Natural killer cell (primary cell): Measurements from ENCODE around the gene MTRF1. TPM values are rescaled to one million over a fixed set of nuclear protein-coding genes. Genes with fewer than 3 reads are reported as not detected.
"Not testable (repeated sequence)": the region's sequence is repeated elsewhere in the genome, so short reads cannot be mapped to it uniquely, and the experiment has no call there.

Experiments used
- ATAC-seq, 3 donors: fragments of 150-1000 bp in 2 of 3; fragments of 200-7000 bp in 1 of 3; cut with Tn5 transposase; 1 replicate in 1 of 3; 2 replicates in 2 of 3; pipeline ENCODE4 v1.10.0; 2021; ENCODE audit warnings: mild to moderate bottlenecking in 2 of 3, moderate library complexity in 2 of 3
- DNase-seq, 2 donors: peaks; one replicate each; pipeline versions ENCODE4 v3.0.0 to v3.0.0-alpha.2; 2013 to 2021; ENCODE audit warnings: mixed read lengths in 1 of 2
- H3K27ac ChIP-seq: one replicate; pipeline ENCODE4 v1.5.1; 2013; ENCODE audit warnings: mild to moderate bottlenecking, low read length
- H3K27me3 ChIP-seq: one replicate; pipeline ENCODE4 v1.6.1; 2013; ENCODE audit warnings: low read length; ENCODE audit not compliant: control insufficient read depth, insufficient read depth
- H3K36me3 ChIP-seq: one replicate; pipeline ENCODE4 v1.6.1; 2013; ENCODE audit warnings: low read length; ENCODE audit not compliant: control insufficient read depth, insufficient read depth
- H3K4me1 ChIP-seq: one replicate; pipeline ENCODE4 v1.6.1; 2013; ENCODE audit warnings: low read length; ENCODE audit not compliant: control insufficient read depth, insufficient read depth
- H3K4me3 ChIP-seq: one replicate; pipeline ENCODE4 v1.5.1; 2013; ENCODE audit warnings: low read length
- H3K9me3 ChIP-seq: one replicate; pipeline ENCODE4 v1.6.1; 2013; ENCODE audit warnings: low read length; ENCODE audit not compliant: control insufficient read depth, insufficient read depth
- H3K27ac Mint-ChIP-seq, 2 donors: one replicate each; pipeline ENCODE4 v1.8.0; 2022; ENCODE audit warnings: mild to moderate bottlenecking in 2 of 2, mixed read lengths in 2 of 2, moderate library complexity in 1 of 2
- H3K27me3 Mint-ChIP-seq, 2 donors: one replicate each; pipeline ENCODE4 v1.8.0; 2022; ENCODE audit warnings: low read depth in 2 of 2, mixed read lengths in 2 of 2
- H3K36me3 Mint-ChIP-seq: one replicate; pipeline ENCODE4 v1.8.0; 2022; ENCODE audit warnings: mixed read lengths
- H3K4me1 Mint-ChIP-seq, 2 donors: one replicate each; pipeline ENCODE4 v1.8.0; 2022; ENCODE audit warnings: mixed read lengths in 2 of 2
- H3K4me3 Mint-ChIP-seq: one replicate; pipeline ENCODE4 v1.8.0; 2022; ENCODE audit warnings: mild to moderate bottlenecking, moderate library complexity, mixed read lengths
- H3K9me3 Mint-ChIP-seq, 2 donors: one replicate each; pipeline ENCODE4 v1.8.0; 2022; ENCODE audit warnings: mixed read lengths in 2 of 2
- CTCF ChIP-seq: fragments of 200-600 bp; IDR thresholded peaks from one replicate; pipeline ENCODE4 v1.8.0; 2022; ENCODE audit warnings: antibody characterized with exemption
- WGBS: methylation state at CpG from one replicate; pipeline ENCODE4 v1.1.7; 2013; ENCODE audit warnings: missing lambda C conversion rate; ENCODE audit not compliant: insufficient coverage; 5-methylcytosine and 5-hydroxymethylcytosine counted together
- intact Hi-C: fragments of 100-400 bp; cut with micrococcal nuclease; formaldehyde crosslinking; loops from one replicate; pipeline ENCODE4 v1.14.2; 2022
- total RNA-seq, 4 donors: library from RNA; stranded (reverse); fragments of 120-200 nt in 1 of 4; gene quantifications; one replicate each; pipeline versions ENCODE4 v1.2.3 to v1.2.4, GENCODE V29; 2013 to 2022

The MTRF1 gene
- total RNA-seq, 3 donors from 2014 or later (not counting 1 experiment from before 2014, with no cell fraction given): 20.3 to 24.1 (median 24.0) TPM

- Histone ChIP-seq H3K36me3 (no peaks in the 10 kb centered on the region), H3K4me3 (no peak overlapping the region), H3K4me1 (no peaks in the 10 kb centered on the region), H3K9me3 (peaks cover 17% of the 10 kb centered on the region), H3K27me3 (no peaks in the 10 kb centered on the region), H3K27ac (no peak overlapping the region)
- WGBS: 84% methylated on average over 5 of the region's 7 CpGs
- no peak overlapping the region for H3K4me3 Mint-ChIP-seq
- intact Hi-C loops: no loop called here
- no peak for ATAC-seq
- no peaks in the 10 kb centered on the region for H3K27me3 Mint-ChIP-seq
- no peak for TF ChIP-seq CTCF
- H3K36me3 Mint-ChIP-seq: peaks cover 11% of the 10 kb centered on the region
- no peak for DNase-seq
- peaks cover 5 to 6% of the 10 kb centered on the region in 2 donors for H3K4me1 Mint-ChIP-seq
- peaks cover 0 to 3% of the 10 kb centered on the region in 2 donors for H3K9me3 Mint-ChIP-seq
- H3K27ac Mint-ChIP-seq: no peak overlapping the region
Observed at GRCh38 chr13:41178040-41178439, 85.3 kb downstream of the MTRF1 start.

- H3K27ac ChIP-seq: no peak overlapping the region
- ATAC-seq (no peak), DNase-seq (no peak)
- H3K4me1 Mint-ChIP-seq: peaks cover 5 to 6% of the 10 kb centered on the region in 2 donors
- H3K9me3 ChIP-seq: peaks cover 17% of the 10 kb centered on the region
- no peaks in the 10 kb centered on the region for H3K4me1 ChIP-seq
- no peaks in the 10 kb centered on the region for H3K36me3 ChIP-seq
- H3K27me3 Mint-ChIP-seq: no peaks in the 10 kb centered on the region
- no peak overlapping the region for H3K4me3 Mint-ChIP-seq
- no peak overlapping the region for H3K4me3 ChIP-seq
- H3K27me3 ChIP-seq: no peaks in the 10 kb centered on the region
- intact Hi-C loops: no loop called here
- H3K27ac Mint-ChIP-seq: no peak overlapping the region
- no peak for TF ChIP-seq CTCF
- no CpG with 5 or more reads among the region's 2 CpGs for WGBS
- peaks cover 11% of the 10 kb centered on the region for H3K36me3 Mint-ChIP-seq
- peaks cover 0 to 3% of the 10 kb centered on the region in 2 donors for H3K9me3 Mint-ChIP-seq
Observed at GRCh38 chr13:41177616-41178015, 85.8 kb downstream of the MTRF1 start.

DNA sequence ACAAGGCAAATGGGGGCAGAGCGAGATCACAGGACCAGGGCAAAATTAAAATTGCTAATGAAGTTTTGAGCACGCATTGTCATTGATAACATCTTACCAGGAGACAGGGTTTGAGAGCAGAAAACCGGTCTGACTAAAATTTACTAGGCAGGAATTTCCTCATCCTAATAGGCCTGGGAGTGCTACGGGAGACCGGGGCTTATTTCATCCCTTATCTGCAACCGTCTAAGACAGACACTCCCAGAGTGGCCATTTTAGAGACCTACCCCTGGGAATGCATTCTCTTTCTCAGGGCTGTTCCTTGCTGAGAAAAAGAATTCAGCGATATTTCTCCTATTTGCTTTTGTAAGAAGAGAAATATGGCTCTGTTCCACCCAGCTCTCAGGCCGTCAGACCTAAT, 87.8 kb downstream of the MTRF1 start:
- H3K27ac Mint-ChIP-seq, H3K4me1 ChIP-seq, H3K9me3 Mint-ChIP-seq, intact Hi-C loops, H3K27me3 Mint-ChIP-seq, DNase-seq, H3K4me3 ChIP-seq, H3K27ac ChIP-seq, H3K4me3 Mint-ChIP-seq, H3K4me1 Mint-ChIP-seq, H3K36me3 ChIP-seq, ATAC-seq, H3K27me3 ChIP-seq: not testable (repeated sequence)
- 92% methylated on average over 7 of the region's 8 CpGs for WGBS
- peaks cover 11% of the 10 kb centered on the region for H3K36me3 Mint-ChIP-seq
- peaks cover 17% of the 10 kb centered on the region for H3K9me3 ChIP-seq

Other genes with a start within 250 kb of the MTRF1 start
- gene ELF1, start 244.3 kb downstream of the MTRF1 start, total RNA-seq: 100 to 1,000 TPM; 174 to 216 (median 193) TPM
- gene WBP4, start 202.1 kb downstream of the MTRF1 start, total RNA-seq: 1 to 10 TPM; 4.2 to 6.8 (median 5.1) TPM
- 1 to 10 TPM; 1.7 to 3.2 (median 3.1) TPM for gene KBTBD6, start 130.8 kb downstream of the MTRF1 start, total RNA-seq
- gene KBTBD7, start 69.0 kb downstream of the MTRF1 start, total RNA-seq: 1 to 10 TPM; 2.1 to 4.1 (median 3.8) TPM
- 10 to 100 TPM; 49.4 to 55.3 (median 53.1) TPM for gene NAA16, start 47.7 kb upstream of the MTRF1 start, total RNA-seq
- 100 to 1,000 TPM in 1 of 3 donors, 10 to 100 TPM in 2; 61.7 to 306 (median 85.4) TPM for gene RGCC, start 194.0 kb upstream of the MTRF1 start, total RNA-seq